ENCODE data around the gene NOL8.

Gene NOL8

DNA sequence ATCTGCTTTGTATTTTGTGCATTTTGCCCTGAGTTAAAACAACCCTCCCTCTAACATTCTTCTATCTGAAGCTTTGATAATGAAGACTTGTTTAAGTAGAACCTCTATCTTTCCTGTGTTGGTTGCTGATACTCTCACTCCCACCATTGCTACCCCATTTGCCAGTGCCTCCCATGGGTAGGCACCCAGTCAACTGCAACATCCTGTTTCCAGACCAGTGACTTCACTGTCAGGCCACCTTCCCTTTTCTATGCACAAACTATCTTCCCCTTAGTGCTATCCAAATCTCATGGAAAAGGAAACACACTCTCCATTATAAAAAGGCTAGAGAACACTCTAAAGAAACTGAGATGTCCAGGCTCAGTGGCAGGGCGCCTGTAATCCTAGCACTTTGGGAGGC, 26.0 kb downstream of the NOL8 start:
- no peak overlapping the region for H3K9ac ChIP-seq (ENCODE audit: low read length)
- H3K4me1 ChIP-seq (ENCODE audit: low read length), result peaks cover 12% of the 10 kb centered on the region
- H3K4me2 ChIP-seq (ENCODE audit: low read length), result no peak overlapping the region
- H3K36me3 ChIP-seq (replicated peaks; ENCODE audit: low read depth, low read length), result peaks cover 48% of the 10 kb centered on the region
- H4K20me1 ChIP-seq (ENCODE audit: insufficient read depth, low read length), result no peaks in the 10 kb centered on the region
- no peaks in the 10 kb centered on the region for H3K27me3 ChIP-seq (ENCODE audit: low read depth, low read length)
- peaks cover 17% of the 10 kb centered on the region for H3K79me2 ChIP-seq (ENCODE audit: low read length)
- no peak overlapping the region for H3K27ac ChIP-seq (ENCODE audit: low read length)
- H3K9me3 ChIP-seq (ENCODE audit: insufficient read depth, low read length), result no peaks in the 10 kb centered on the region
- H3K4me3 ChIP-seq (ENCODE audit: low read length), result no peak overlapping the region
- TF ChIP-seq, protein P1, sequence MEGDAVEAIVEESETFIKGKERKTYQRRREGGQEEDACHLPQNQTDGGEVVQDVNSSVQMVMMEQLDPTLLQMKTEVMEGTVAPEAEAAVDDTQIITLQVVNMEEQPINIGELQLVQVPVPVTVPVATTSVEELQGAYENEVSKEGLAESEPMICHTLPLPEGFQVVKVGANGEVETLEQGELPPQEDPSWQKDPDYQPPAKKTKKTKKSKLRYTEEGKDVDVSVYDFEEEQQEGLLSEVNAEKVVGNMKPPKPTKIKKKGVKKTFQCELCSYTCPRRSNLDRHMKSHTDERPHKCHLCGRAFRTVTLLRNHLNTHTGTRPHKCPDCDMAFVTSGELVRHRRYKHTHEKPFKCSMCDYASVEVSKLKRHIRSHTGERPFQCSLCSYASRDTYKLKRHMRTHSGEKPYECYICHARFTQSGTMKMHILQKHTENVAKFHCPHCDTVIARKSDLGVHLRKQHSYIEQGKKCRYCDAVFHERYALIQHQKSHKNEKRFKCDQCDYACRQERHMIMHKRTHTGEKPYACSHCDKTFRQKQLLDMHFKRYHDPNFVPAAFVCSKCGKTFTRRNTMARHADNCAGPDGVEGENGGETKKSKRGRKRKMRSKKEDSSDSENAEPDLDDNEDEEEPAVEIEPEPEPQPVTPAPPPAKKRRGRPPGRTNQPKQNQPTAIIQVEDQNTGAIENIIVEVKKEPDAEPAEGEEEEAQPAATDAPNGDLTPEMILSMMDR (IDR thresholded peaks at IDR 0.05; ENCODE audit: low read depth, low read length), result no peak
- no peak for TF ChIP-seq EZH2phosphoT487 (IDR thresholded peaks at IDR 0.05; ENCODE audit: low read depth)
- H2AFZ ChIP-seq (ENCODE audit: low read depth, low read length), result no peak overlapping the region

DNA sequence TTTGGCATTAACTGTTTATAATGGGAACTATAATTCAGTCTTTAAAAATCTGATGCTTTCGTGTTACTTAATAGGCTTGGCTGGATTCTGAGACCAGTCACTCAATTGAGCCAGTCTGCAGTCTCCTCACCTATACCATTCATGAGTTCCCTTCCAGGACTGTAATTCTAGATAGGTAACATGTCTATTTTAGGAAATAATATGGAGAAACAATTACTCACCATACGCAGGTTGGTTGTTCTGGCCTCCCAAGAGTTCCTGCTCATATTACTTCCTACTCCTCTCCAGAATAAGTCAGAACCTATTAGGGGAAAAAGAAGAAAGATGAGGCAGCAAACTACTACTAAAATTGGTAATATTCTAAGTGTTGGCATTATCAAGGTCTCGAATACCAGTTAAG, 27.1 kb downstream of the NOL8 start:
- peaks cover 12% of the 10 kb centered on the region for H3K4me1 ChIP-seq (ENCODE audit: low read length)
- H3K4me3 ChIP-seq (ENCODE audit: low read length), result no peak overlapping the region
- no peak overlapping the region for H3K4me2 ChIP-seq (ENCODE audit: low read length)
- H3K27ac ChIP-seq (ENCODE audit: low read length), result no peak overlapping the region
- no peaks in the 10 kb centered on the region for H3K9me3 ChIP-seq (ENCODE audit: insufficient read depth, low read length)
- H2AFZ ChIP-seq (ENCODE audit: low read depth, low read length), result no peak overlapping the region
- H4K20me1 ChIP-seq (ENCODE audit: insufficient read depth, low read length), result no peaks in the 10 kb centered on the region
- peaks cover 44% of the 10 kb centered on the region for H3K36me3 ChIP-seq (replicated peaks; ENCODE audit: low read depth, low read length)
- H3K27me3 ChIP-seq (ENCODE audit: low read depth, low read length), result no peaks in the 10 kb centered on the region
- peaks cover 24% of the 10 kb centered on the region for H3K79me2 ChIP-seq (ENCODE audit: low read length)
- TF ChIP-seq, protein P1 (IDR thresholded peaks at IDR 0.05; ENCODE audit: low read depth, low read length), result no peak
- no peak overlapping the region for H3K9ac ChIP-seq (ENCODE audit: low read length)

DNA sequence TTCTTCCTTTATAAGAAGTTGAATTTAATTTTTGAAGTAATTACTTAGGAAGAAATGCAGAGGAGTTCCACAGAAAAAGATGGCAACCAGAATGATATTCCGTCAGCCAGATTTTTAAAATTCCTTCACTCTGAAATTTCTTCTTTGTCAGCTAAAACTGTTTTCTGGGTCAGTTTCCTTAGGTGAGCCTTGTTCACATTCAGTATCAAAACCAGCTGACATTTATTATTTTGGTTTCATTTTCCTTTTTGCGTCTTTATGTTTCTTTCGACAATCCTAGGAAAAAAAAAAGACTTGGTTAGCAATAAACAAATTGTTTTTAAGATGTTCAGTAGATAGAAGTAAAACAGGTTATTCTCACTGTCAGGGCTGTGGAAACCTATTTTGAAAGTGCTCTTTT, 27.5 kb downstream of the NOL8 start:
- peaks cover 12% of the 10 kb centered on the region for H3K4me1 ChIP-seq (ENCODE audit: low read length)
- no peaks in the 10 kb centered on the region for H3K27me3 ChIP-seq (ENCODE audit: low read depth, low read length)
- no peak overlapping the region for H3K4me2 ChIP-seq (ENCODE audit: low read length)
- H3K4me3 ChIP-seq (ENCODE audit: low read length), result no peak overlapping the region
- peaks cover 44% of the 10 kb centered on the region for H3K36me3 ChIP-seq (replicated peaks; ENCODE audit: low read depth, low read length)
- H3K27ac ChIP-seq (ENCODE audit: low read length), result no peak overlapping the region
- H3K9ac ChIP-seq (ENCODE audit: low read length), result no peak overlapping the region
- H4K20me1 ChIP-seq (ENCODE audit: insufficient read depth, low read length), result no peaks in the 10 kb centered on the region
- H3K79me2 ChIP-seq (ENCODE audit: low read length), result peaks cover 28% of the 10 kb centered on the region
- no peaks in the 10 kb centered on the region for H3K9me3 ChIP-seq (ENCODE audit: insufficient read depth, low read length)
- H2AFZ ChIP-seq (ENCODE audit: low read depth, low read length), result no peak overlapping the region
- TF ChIP-seq EZH2phosphoT487 (IDR thresholded peaks at IDR 0.05; ENCODE audit: low read depth), result no peak
- TF ChIP-seq, protein P1 (IDR thresholded peaks at IDR 0.05; ENCODE audit: low read depth, low read length), result no peak

DNA sequence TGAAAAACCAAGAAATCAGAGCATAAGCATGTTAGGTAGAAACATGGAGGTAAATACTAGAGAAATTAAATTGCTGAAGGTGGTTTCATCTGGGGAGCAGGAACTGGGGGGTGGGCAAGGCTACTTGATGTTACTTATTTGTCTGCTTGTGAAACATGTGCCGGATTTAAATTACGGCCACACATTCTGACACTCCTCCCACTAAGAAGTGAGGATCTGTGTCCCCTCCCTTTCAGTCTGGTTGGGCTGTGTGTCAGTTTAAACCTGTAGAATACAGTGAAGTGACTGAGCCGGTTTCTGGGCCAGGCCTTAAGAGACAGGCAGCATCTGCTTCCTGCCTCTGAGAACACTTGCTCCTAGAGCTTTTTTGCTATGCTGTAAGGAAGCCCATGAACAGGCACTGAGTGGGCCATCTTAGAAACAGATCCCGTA, 29.3 kb downstream of the NOL8 start:
- peaks cover 46% of the 10 kb centered on the region for H3K79me2 ChIP-seq (ENCODE audit: low read length)
- H3K9me3 ChIP-seq (ENCODE audit: insufficient read depth, low read length), result no peaks in the 10 kb centered on the region
- H3K36me3 ChIP-seq (replicated peaks; ENCODE audit: low read depth, low read length), result peaks cover 45% of the 10 kb centered on the region
- no peak overlapping the region for H3K4me2 ChIP-seq (ENCODE audit: low read length)
- no peak overlapping the region for H3K27ac ChIP-seq (ENCODE audit: low read length)
- no peaks in the 10 kb centered on the region for H3K27me3 ChIP-seq (ENCODE audit: low read depth, low read length)
- H4K20me1 ChIP-seq (ENCODE audit: insufficient read depth, low read length), result peaks cover 13% of the 10 kb centered on the region
- no peak overlapping the region for H2AFZ ChIP-seq (ENCODE audit: low read depth, low read length)
- no peak overlapping the region for H3K4me3 ChIP-seq (ENCODE audit: low read length)
- TF ChIP-seq, protein P1 (IDR thresholded peaks at IDR 0.05; ENCODE audit: low read depth, low read length), result no peak
- no peak for TF ChIP-seq EZH2phosphoT487 (IDR thresholded peaks at IDR 0.05; ENCODE audit: low read depth)
- peaks cover 29% of the 10 kb centered on the region for H3K4me1 ChIP-seq (ENCODE audit: low read length)
- H3K9ac ChIP-seq (ENCODE audit: low read length), result no peak overlapping the region
